ENCODE results near the gene EFCAB13.

DNA sequence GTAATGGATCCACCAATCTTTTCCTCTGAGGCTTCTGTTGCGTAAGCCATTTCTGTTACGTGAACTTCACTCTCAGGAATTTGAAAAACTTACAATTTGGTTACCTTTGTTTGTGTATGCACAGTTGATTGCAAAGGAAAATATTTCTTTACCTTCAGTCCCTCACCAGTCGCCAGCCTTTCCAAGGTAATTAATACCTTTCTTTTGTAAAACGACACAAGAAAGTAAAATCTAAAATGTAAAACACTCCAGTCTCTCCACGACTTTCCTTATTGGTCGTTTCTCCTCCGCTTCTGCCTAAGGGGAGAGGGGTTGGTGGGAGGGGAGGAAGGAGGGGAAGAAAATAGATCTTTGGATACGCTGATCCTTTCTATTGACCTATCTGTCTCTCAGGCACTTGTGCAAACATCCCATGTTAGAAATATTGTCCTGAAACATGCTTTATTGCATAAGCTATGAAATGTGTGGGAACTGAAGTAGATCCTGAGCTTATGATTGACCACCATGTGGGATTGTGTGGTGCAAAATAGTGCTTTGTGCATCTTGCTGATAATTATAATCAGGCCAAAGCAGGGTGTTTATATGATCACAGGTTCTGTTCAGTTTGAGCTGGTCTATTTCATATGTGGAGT lies 32.4 kb upstream of the EFCAB13 start:
- TF ChIP-seq, protein P1, sequence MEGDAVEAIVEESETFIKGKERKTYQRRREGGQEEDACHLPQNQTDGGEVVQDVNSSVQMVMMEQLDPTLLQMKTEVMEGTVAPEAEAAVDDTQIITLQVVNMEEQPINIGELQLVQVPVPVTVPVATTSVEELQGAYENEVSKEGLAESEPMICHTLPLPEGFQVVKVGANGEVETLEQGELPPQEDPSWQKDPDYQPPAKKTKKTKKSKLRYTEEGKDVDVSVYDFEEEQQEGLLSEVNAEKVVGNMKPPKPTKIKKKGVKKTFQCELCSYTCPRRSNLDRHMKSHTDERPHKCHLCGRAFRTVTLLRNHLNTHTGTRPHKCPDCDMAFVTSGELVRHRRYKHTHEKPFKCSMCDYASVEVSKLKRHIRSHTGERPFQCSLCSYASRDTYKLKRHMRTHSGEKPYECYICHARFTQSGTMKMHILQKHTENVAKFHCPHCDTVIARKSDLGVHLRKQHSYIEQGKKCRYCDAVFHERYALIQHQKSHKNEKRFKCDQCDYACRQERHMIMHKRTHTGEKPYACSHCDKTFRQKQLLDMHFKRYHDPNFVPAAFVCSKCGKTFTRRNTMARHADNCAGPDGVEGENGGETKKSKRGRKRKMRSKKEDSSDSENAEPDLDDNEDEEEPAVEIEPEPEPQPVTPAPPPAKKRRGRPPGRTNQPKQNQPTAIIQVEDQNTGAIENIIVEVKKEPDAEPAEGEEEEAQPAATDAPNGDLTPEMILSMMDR (IDR thresholded peaks at IDR 0.05): no peak
- no peak for TF ChIP-seq POLR2A (IDR thresholded peaks at IDR 0.05; ENCODE audit: low read depth)
- no peak for TF ChIP-seq EP300 (IDR thresholded peaks at IDR 0.05)
- no peak for TF ChIP-seq POLR2AphosphoS5 (IDR thresholded peaks at IDR 0.05)
